Prostate gland (tissue), 2 donors: ENCODE results near the gene VOPP1.

ENCODE experiments used
- CTCF ChIP-seq, 4 experiments: fragments of 200-600 bp in 2 of 4; fragments of 450-650 bp in 2 of 4; sonication (generic) in 2 of 4; IDR thresholded peaks; 1 replicate in 3 of 4; 2 replicates in 1 of 4; pipeline ENCODE4 v1.5.1; 2016 to 2019; ENCODE audit warnings: antibody characterized with exemption in 4 of 4, mild to moderate bottlenecking in 2 of 4, moderate library complexity in 2 of 4
- POLR2A ChIP-seq: fragments of 450-650 bp; IDR thresholded peaks from one replicate; pipeline ENCODE4 v1.6.1; 2016; ENCODE audit warnings: antibody characterized with exemption, mild to moderate bottlenecking

GRCh38 chr7:55444786-55445185, 127.5 kb downstream of the VOPP1 start:
- TF ChIP-seq CTCF (IDR thresholded peaks at IDR 0.05) (no peak), POLR2A (no peak)
